Upper lobe of left lung (tissue), 4 donors: ENCODE measurements around the gene STON1.

Experiments used
- CTCF ChIP-seq, 6 experiments: fragments of 450-650 bp in 4 of 6; fragments of 200-600 bp in 2 of 6; sonication (generic) in 2 of 6; IDR thresholded peaks; one replicate each; pipeline ENCODE4 v1.5.1; 2016 to 2019; ENCODE audit warnings: antibody characterized with exemption in 6 of 6
- EP300 ChIP-seq, 4 donors: sonication (generic); formaldehyde crosslinking; IDR thresholded peaks; one replicate each; pipeline ENCODE4 v1.5.1; 2017; ENCODE audit warnings: antibody characterized with exemption in 4 of 4, control low read depth in 2 of 4
- POLR2A ChIP-seq, 4 donors: fragments of 450-650 bp; IDR thresholded peaks; one replicate each; pipeline ENCODE4 v1.5.1; 2016 to 2017; ENCODE audit warnings: antibody characterized with exemption in 4 of 4, mild to moderate bottlenecking in 2 of 4
- POLR2AphosphoS5 ChIP-seq, 2 donors: sonication (generic); formaldehyde crosslinking; IDR thresholded peaks; one replicate each; pipeline ENCODE4 v1.5.1; 2017; ENCODE audit warnings: antibody characterized with exemption in 2 of 2

DNA sequence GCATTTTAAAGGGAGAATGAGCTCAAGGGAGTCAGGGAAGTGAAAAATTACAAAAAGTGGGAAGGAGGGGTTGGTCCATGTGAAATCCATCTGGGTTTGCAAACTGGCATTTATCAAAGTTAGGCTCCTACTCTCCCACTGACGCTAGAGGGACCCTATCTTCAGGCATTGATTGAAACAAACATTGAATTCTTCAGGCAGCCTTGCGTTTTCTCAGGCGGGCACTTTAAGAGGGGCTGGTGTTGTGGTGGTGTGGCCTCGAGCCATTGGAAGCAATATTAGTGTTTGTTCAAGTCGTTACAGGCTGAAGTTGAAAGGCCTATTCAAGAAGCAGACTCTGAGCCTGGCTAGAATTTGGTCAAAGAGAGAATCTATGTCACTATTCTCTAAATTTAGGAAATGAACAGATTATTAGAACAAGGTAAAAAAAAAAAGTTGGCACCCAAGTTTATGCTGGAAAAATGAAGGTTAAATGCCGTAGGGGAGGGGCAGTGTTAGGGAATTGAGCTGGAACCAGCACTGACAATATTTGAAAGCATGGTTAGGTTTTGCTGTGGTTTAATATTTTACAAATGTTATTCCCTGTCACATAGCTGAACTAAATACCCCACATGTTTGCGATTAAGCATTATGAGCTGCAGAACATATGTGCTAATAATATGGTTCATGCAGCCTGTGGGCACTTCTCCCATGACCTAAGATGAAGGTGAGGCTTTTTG, 36.8 kb downstream of the STON1 start:
- peak in 1 of 6 experiments; percentile 10 for TF ChIP-seq CTCF (IDR thresholded peaks at IDR 0.05)
- TF ChIP-seq POLR2AphosphoS5 (IDR thresholded peaks at IDR 0.05) = no peak
- no peak for TF ChIP-seq POLR2A (IDR thresholded peaks at IDR 0.05)
- no peak for TF ChIP-seq EP300 (IDR thresholded peaks at IDR 0.05)
